Uterus (tissue), 2 donors: ENCODE measurements around the gene WFS1.

Experiments
- CTCF ChIP-seq, 4 experiments: fragments of 200-600 bp in 2 of 4; fragments of 450-650 bp in 2 of 4; sonication (generic) in 2 of 4; IDR thresholded peaks; one replicate each; pipeline ENCODE4 v1.5.1; 2016 to 2019; ENCODE audit warnings: antibody characterized with exemption in 4 of 4, mild to moderate bottlenecking in 2 of 4, moderate library complexity in 1 of 4
- POLR2A ChIP-seq, 2 donors: fragments of 450-650 bp; IDR thresholded peaks; one replicate each; pipeline ENCODE4 v1.6.1; 2016; ENCODE audit warnings: antibody characterized with exemption in 2 of 2, mild to moderate bottlenecking in 1 of 2, moderate library complexity in 1 of 2

- TF ChIP-seq POLR2A (IDR thresholded peaks at IDR 0.05) (no peak), CTCF (IDR thresholded peaks at IDR 0.05) (no peak)
Observed at GRCh38 chr4:6257247-6258025, 12.2 kb upstream of the WFS1 start.
